Osteocyte (in vitro differentiated cells): ENCODE data around the gene RGS7. TPM values are rescaled to one million over a fixed set of nuclear protein-coding genes. Genes with fewer than 3 reads are reported as not detected.

Source experiments
- DNase-seq: peaks from one replicate; pipeline ENCODE4 v3.0.0; 2021; ENCODE audit warnings: mixed read lengths; ENCODE audit not compliant: unreplicated experiment; ENCODE audit errors: extremely low spot score
- H3K27ac Mint-ChIP-seq: one replicate; pipeline ENCODE4 v1.8.0; 2021; ENCODE audit warnings: mild to moderate bottlenecking, mixed read lengths; ENCODE audit not compliant: unreplicated experiment
- H3K27me3 Mint-ChIP-seq: one replicate; pipeline ENCODE4 v1.8.0; 2021; ENCODE audit warnings: mixed read lengths; ENCODE audit not compliant: unreplicated experiment
- H3K36me3 Mint-ChIP-seq: one replicate; pipeline ENCODE4 v1.8.0; 2021; ENCODE audit warnings: mixed read lengths; ENCODE audit not compliant: unreplicated experiment
- H3K4me1 Mint-ChIP-seq: one replicate; pipeline ENCODE4 v1.8.0; 2021; ENCODE audit warnings: mixed read lengths; ENCODE audit not compliant: unreplicated experiment
- H3K4me3 Mint-ChIP-seq: one replicate; pipeline ENCODE4 v1.8.0; 2021; ENCODE audit warnings: mild to moderate bottlenecking, moderate library complexity, mixed read lengths; ENCODE audit not compliant: unreplicated experiment
- H3K9me3 Mint-ChIP-seq: one replicate; pipeline ENCODE4 v1.8.0; 2021; ENCODE audit warnings: mixed read lengths; ENCODE audit not compliant: unreplicated experiment
- CTCF ChIP-seq: fragments of 200-600 bp; sonication (generic); IDR thresholded peaks from 2 replicates; pipeline ENCODE4 v1.5.0; 2021; ENCODE audit warnings: antibody characterized with exemption, mild to moderate bottlenecking, moderate library complexity
- total RNA-seq: library from RNA; stranded (reverse); gene quantifications from 2 replicates; pipeline ENCODE4 v1.2.1, GENCODE V29; 2021

Gene RGS7
- total RNA-seq, 1 donor from 2014 or later, result 10.9 TPM

DNA sequence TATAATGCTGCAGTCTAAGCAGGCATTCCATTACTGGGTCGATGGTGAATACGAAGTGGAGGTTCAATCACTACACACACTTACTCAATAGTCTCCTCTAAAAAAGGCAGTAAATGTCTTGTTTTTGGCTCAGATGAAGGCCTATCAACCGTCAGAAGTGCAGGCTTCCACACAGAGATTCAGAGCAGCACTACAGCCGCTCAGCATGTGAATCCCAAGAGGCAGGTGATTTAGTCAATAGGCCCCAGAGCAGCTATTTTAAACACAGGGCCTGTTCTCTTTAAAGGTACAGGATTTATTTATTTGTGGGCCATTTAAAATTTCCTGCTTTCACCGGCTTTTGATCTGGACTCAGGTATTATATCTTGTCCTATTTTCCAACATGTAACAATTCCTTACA, 293.7 kb downstream of the RGS7 start:
- Mint-ChIP-seq H3K9me3 (no peaks in the 10 kb centered on the region), H3K36me3 (no peaks in the 10 kb centered on the region), H3K27ac (no peak overlapping the region), H3K4me3 (no peak overlapping the region), H3K27me3 (no peaks in the 10 kb centered on the region), H3K4me1 (peaks cover 7% of the 10 kb centered on the region)
- no peak for DNase-seq
- TF ChIP-seq CTCF, result no peak

GRCh38 chr1:241061062-241061461, 295.9 kb downstream of the RGS7 start:
- Mint-ChIP-seq H3K27ac (no peak overlapping the region), H3K36me3 (no peaks in the 10 kb centered on the region), H3K27me3 (no peaks in the 10 kb centered on the region), H3K4me3 (no peak overlapping the region), H3K9me3 (no peaks in the 10 kb centered on the region), H3K4me1 (peaks cover 7% of the 10 kb centered on the region)
- TF ChIP-seq CTCF, result no peak
- DNase-seq, result no peak

GRCh38 chr1:241048622-241049021, 308.4 kb downstream of the RGS7 start:
- no peaks in the 10 kb centered on the region for H3K9me3 Mint-ChIP-seq

DNA sequence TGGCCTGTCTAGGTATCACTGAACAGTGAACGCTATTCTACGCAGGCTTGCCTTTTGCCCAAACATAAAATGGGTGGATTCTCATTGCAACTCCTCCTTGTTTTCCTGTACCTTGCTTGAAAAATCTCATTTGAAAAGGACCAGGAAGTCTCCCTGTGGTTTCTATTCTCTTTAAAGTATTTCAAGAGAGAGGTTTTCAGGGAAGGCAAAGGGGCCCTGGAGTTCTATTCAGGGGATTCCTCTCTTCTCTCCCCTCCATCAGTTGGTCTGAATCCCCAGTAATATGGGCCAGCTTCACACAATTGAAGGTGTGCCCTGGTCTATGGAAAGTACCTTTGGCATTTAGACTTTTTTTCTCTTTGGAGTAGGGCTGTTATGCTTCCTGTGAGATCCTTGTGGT, 311.3 kb downstream of the RGS7 start:
- Mint-ChIP-seq H3K4me1 (no peaks in the 10 kb centered on the region), H3K36me3 (no peaks in the 10 kb centered on the region), H3K27me3 (no peaks in the 10 kb centered on the region), H3K27ac (no peak overlapping the region), H3K4me3 (no peak overlapping the region), H3K9me3 (no peaks in the 10 kb centered on the region)
- no peak for TF ChIP-seq CTCF
- no peak for DNase-seq

More at GRCh38 chr1:241048622-241049021, 308.4 kb downstream of the RGS7 start:
- Mint-ChIP-seq H3K4me3 (no peak overlapping the region), H3K27me3 (no peaks in the 10 kb centered on the region), H3K27ac (no peak overlapping the region), H3K4me1 (no peaks in the 10 kb centered on the region), H3K36me3 (no peaks in the 10 kb centered on the region)
- DNase-seq, result no peak
- no peak for TF ChIP-seq CTCF

DNA sequence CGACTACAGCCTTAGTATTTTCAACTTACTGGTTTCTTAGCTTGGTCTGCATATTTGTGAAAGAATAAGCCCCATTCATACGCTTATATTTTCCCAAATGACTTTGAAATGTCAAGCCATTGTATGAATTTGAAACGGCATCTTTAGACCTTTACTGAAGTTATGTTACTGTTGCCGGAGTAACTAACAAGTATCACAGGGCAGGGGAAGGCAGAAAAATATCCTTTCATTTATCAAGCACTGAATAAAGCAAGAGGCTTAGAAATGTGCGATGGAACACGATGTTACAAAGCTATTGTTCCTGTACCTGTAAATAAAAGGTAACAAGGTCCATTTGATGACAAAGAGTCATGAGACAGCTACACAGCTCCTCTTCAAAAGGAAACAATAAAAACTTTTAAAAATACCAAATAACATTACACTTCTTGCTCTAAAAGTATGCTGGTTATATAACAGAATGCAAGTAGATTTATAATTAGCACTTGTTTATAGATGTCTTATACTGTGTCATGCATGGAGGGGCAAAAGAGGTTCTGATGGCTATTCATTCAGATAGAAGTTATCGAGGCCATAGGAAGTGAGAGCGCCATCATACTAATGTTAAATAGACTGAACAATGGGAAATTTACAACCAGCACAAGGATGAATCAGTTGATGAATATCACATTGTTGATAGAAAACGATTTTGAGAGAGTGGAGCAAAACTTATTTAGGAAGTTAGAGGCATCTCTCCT, 322.6 kb downstream of the RGS7 start:
- H3K4me1 Mint-ChIP-seq, result no peaks in the 10 kb centered on the region
- H3K27ac Mint-ChIP-seq, result no peak overlapping the region
- H3K27me3 Mint-ChIP-seq, result no peaks in the 10 kb centered on the region
- peaks cover 11% of the 10 kb centered on the region for H3K9me3 Mint-ChIP-seq
- no peak for DNase-seq
- H3K4me3 Mint-ChIP-seq, result no peak overlapping the region
- H3K36me3 Mint-ChIP-seq, result no peaks in the 10 kb centered on the region
- no peak for TF ChIP-seq CTCF
